ENCODE measurements around the gene CACYBP.

CACYBP gene

GRCh38 chr1:175045097-175045496 lies 45.4 kb downstream of the CACYBP start:
- no peak for DNase-seq (ENCODE audit: extremely low spot score)
- POLR2A ChIA-PET, result no interaction called here
- no peak for TF ChIP-seq CTCF (IDR thresholded peaks at IDR 0.05; ENCODE audit: control extremely low read depth, extremely low read depth, low read depth, missing control alignments)
- CTCF ChIA-PET, result interaction anchor here (1.3 kb wide), 2 partner anchors 9 to 107 kb away, joined by 3 read pairs; no protein-coding TSS in a partner anchor

GRCh38 chr1:175045519-175045918 lies 45.8 kb downstream of the CACYBP start:
- POLR2A ChIA-PET, result no interaction called here
- no peak for DNase-seq (ENCODE audit: extremely low spot score)
- CTCF ChIA-PET, result interaction anchor here (1.3 kb wide), 1 partner anchor 9 kb away, joined by 3 read pairs; no protein-coding TSS in a partner anchor
- TF ChIP-seq CTCF (IDR thresholded peaks at IDR 0.05; ENCODE audit: control extremely low read depth, extremely low read depth, low read depth, missing control alignments), result no peak

GRCh38 chr1:175050992-175051391 lies 51.2 kb downstream of the CACYBP start:
- ChIA-PET POLR2A (no interaction called here), CTCF (interaction anchor here (1.0 to 1.8 kb wide), 4 partner anchors 20 to 74 kb away, joined by 3 to 6 read pairs (median 4); partner anchors contain the start of gene MRPS14)
- TF ChIP-seq CTCF (IDR thresholded peaks at IDR 0.05; ENCODE audit: control extremely low read depth, extremely low read depth, low read depth, missing control alignments), result no peak
- no peak for DNase-seq (ENCODE audit: extremely low spot score)

GRCh38 chr1:175054736-175055135 lies 55.0 kb downstream of the CACYBP start:
- no peak for TF ChIP-seq CTCF (IDR thresholded peaks at IDR 0.05; ENCODE audit: control extremely low read depth, extremely low read depth, low read depth, missing control alignments)
- POLR2A ChIA-PET, result no interaction called here
- DNase-seq (ENCODE audit: extremely low spot score), result no peak
- CTCF ChIA-PET, result interaction anchor here (0.7 to 1.5 kb wide), 4 partner anchors 9 to 97 kb away, joined by 3 to 4 read pairs (median 3); no protein-coding TSS in a partner anchor
